GM12878 (cell line): ENCODE data around the gene LUZP2. TPM values are rescaled to one million over a fixed set of nuclear protein-coding genes. Genes with fewer than 3 reads are reported as not detected.

Source experiments
- ATAC-seq: fragments of 200-7000 bp; cut with Tn5 transposase; 3 replicates; pipeline ENCODE4 v1.9.1; 2020; ENCODE audit warnings: mild to moderate bottlenecking, moderate library complexity
- BruUV-seq: library from RNA; stranded (reverse); fragments of 400-500 nt; replicated peaks from 2 replicates; lab custom pipeline; 2021; lab: Mats Ljungman, UMichigan
- CTCF ChIA-PET: fragments of 300-600 bp; sonication (Branson Sonifier 250); formaldehyde crosslinking; extraction: SDS; loops from one replicate; lab custom pipeline; 2021; ENCODE audit warnings: inconsistent platforms; lab: Yijun Ruan, JAX
- POLR2A ChIA-PET: fragments of 350-600 bp; formaldehyde crosslinking; extraction: SDS; loops from one replicate; lab custom pipeline; 2021; ENCODE audit warnings: inconsistent platforms; lab: Charles Lee
- RAD21 ChIA-PET: fragments of 300-600 bp; sonication (Branson Sonifier 250); formaldehyde crosslinking; loops from one replicate; lab custom pipeline; 2023; ENCODE audit warnings: antibody characterized with exemption; ENCODE audit not compliant: unreplicated experiment; lab: Charles Lee
- SMC1A ChIA-PET: fragments of 300-600 bp; sonication (Branson Sonifier 250); formaldehyde crosslinking; loops from one replicate; lab custom pipeline; 2023; ENCODE audit not compliant: unreplicated experiment, uncharacterized antibody; lab: Charles Lee
- DNase-seq: peaks from one replicate; pipeline ENCODE4 v3.0.0-alpha.2; 2011; ENCODE audit warnings: low read depth, low spot score
- FAIRE-seq: peaks from 3 replicates; lab custom pipeline; 2011; peaks lifted over from hg19 to GRCh38; lab: Jason Lieb, UNC
- H2AFZ ChIP-seq: 2 replicates; pipeline ENCODE4 v1.6.0; 2011; ENCODE audit warnings: low read depth, low read length, control low read depth; ENCODE audit not compliant: control insufficient read depth
- H3K27ac ChIP-seq: 2 replicates; pipeline ENCODE4 v1.5.1; 2011; ENCODE audit warnings: control low read depth; ENCODE audit not compliant: control insufficient read depth, insufficient read depth
- H3K27me3 ChIP-seq, 2 experiments: replicated peaks in 1 of 2; 2 replicates each; pipeline versions ENCODE4 v1.6.0 to v1.6.1; 2011; ENCODE audit warnings: low read length in 1 of 2; ENCODE audit not compliant: control insufficient read depth in 2 of 2, insufficient read depth in 2 of 2
- H3K36me3 ChIP-seq, 2 experiments: 2 replicates each; pipeline ENCODE4 v1.5.1; 2011; ENCODE audit warnings: low read length in 1 of 2; ENCODE audit not compliant: control insufficient read depth in 2 of 2, insufficient read depth in 2 of 2
- H3K4me1 ChIP-seq: 2 replicates; pipeline ENCODE4 v1.6.1; 2011; ENCODE audit warnings: mild to moderate bottlenecking, low read length, moderate library complexity, mixed read lengths; ENCODE audit not compliant: control insufficient read depth, insufficient read depth
- H3K4me2 ChIP-seq: 2 replicates; pipeline ENCODE4 v1.6.0; 2011; ENCODE audit warnings: control low read depth; ENCODE audit not compliant: control insufficient read depth, insufficient read depth
- H3K4me3 ChIP-seq: fragments of 200-600 bp; sonication (generic); 2 replicates; pipeline ENCODE4 v1.5.1; 2016
- H3K79me2 ChIP-seq: 2 replicates; pipeline ENCODE4 v1.6.0; 2011; ENCODE audit warnings: low read length; ENCODE audit not compliant: control insufficient read depth, insufficient read depth
- H3K9ac ChIP-seq: 2 replicates; pipeline ENCODE4 v1.8.0; 2011; ENCODE audit warnings: low read length, control low read depth, mixed read lengths; ENCODE audit not compliant: control insufficient read depth, insufficient read depth
- H3K9me3 ChIP-seq: replicated peaks from 3 replicates; pipeline ENCODE4 v1.5.1; 2011; ENCODE audit warnings: mild to moderate bottlenecking, low read length; ENCODE audit not compliant: control insufficient read depth, insufficient read depth
- H4K20me1 ChIP-seq: 2 replicates; pipeline ENCODE4 v1.6.0; 2011; ENCODE audit not compliant: control insufficient read depth, insufficient read depth
- BCL3 ChIP-seq: IDR thresholded peaks from 2 replicates; pipeline ENCODE4 v1.6.1; 2011; ENCODE audit warnings: borderline replicate concordance, low read depth, mild to moderate bottlenecking, moderate library complexity, low read length; ENCODE audit not compliant: insufficient read depth, poor library complexity, severe bottlenecking
- E4F1 ChIP-seq: fragments of 450-650 bp; IDR thresholded peaks from 2 replicates; pipeline ENCODE4 v1.6.1; 2018; ENCODE audit warnings: borderline replicate concordance, mild to moderate bottlenecking; ENCODE audit not compliant: partially characterized antibody
- EED ChIP-seq: sonication (generic); IDR thresholded peaks from 2 replicates; pipeline ENCODE4 v1.6.1; 2016; ENCODE audit warnings: antibody characterized with exemption, low read depth
- ESRRA ChIP-seq: IDR thresholded peaks from 2 replicates; pipeline ENCODE4 v1.6.1; 2012; ENCODE audit warnings: mild to moderate bottlenecking, low read length, improper control_type of control experiment
- FOXM1 ChIP-seq: IDR thresholded peaks from 2 replicates; pipeline ENCODE4 v1.6.1; 2012; ENCODE audit warnings: low read depth, mild to moderate bottlenecking, inconsistent platforms, low read length, moderate library complexity
- IRF4 ChIP-seq: IDR thresholded peaks from 2 replicates; pipeline ENCODE4 v1.6.1; 2011; ENCODE audit warnings: low read depth, low read length
- NR2C1 ChIP-seq: fragments of 450-650 bp; IDR thresholded peaks from 2 replicates; pipeline ENCODE4 v1.6.1; 2017; ENCODE audit warnings: antibody characterized with exemption, mild to moderate bottlenecking, moderate library complexity
- PRDM15 ChIP-seq: fragments of 450-650 bp; formaldehyde crosslinking; IDR thresholded peaks from 2 replicates; pipeline ENCODE4 v1.4.0; 2020; ENCODE audit warnings: mild to moderate bottlenecking, moderate library complexity
- RAD51 ChIP-seq: fragments of 450-650 bp; IDR thresholded peaks from 2 replicates; pipeline ENCODE4 v1.6.1; 2016; ENCODE audit warnings: moderate library complexity, mild to moderate bottlenecking, inconsistent platforms
- RFX5 ChIP-seq: IDR thresholded peaks from 2 replicates; pipeline ENCODE4 v1.6.1; 2011; ENCODE audit warnings: low read depth, low read length, improper control_type of control experiment
- SP1 ChIP-seq: IDR thresholded peaks from one replicate; pipeline ENCODE4 v1.6.1; 2011; ENCODE audit warnings: low read depth, low read length
- ZBTB11 ChIP-seq: fragments of 450-650 bp; formaldehyde crosslinking; IDR thresholded peaks from 2 replicates; pipeline ENCODE4 v1.5.0; 2022; ENCODE audit warnings: mild to moderate bottlenecking, missing genetic modification characterization
- in situ Hi-C: fragments of 300-500 bp; cut with MboI; formaldehyde crosslinking; loops from 9 replicates; pipeline ENCODE4 v1.14.3; 2018; ENCODE audit warnings: mixed read lengths
- intact Hi-C: fragments of 100-400 bp; cut with micrococcal nuclease; formaldehyde crosslinking; loops from one replicate; pipeline ENCODE4 v1.14.2; 2022; ENCODE audit not compliant: unreplicated experiment
- polyA plus RNA-seq, 11 experiments: library from polyadenylated mRNA; depleted of rRNA in 4 of 11; unstranded in 6 of 11; stranded (reverse) in 5 of 11; fragments of >200 nt; fragmentation: Nextera tagmentation in 4 of 11; fragmentation: Illumina TruSeq in 1 of 11; extraction: Ambion mirVana in 4 of 11; extraction: Trizol in 1 of 11; gene quantifications; 1 replicate in 1 of 11; 2 replicates in 10 of 11; pipeline versions ENCODE4 v1.2.1 to v1.2.3, GENCODE V29; 2011 to 2016; ENCODE audit warnings: inconsistent platforms in 2 of 11, missing spikeins in 2 of 11, low read depth in 1 of 11
- total RNA-seq, 4 experiments: library from RNA; depleted of rRNA in 3 of 4; stranded (reverse); fragments of >200 nt in 3 of 4; fragmentation: Illumina TruSeq in 1 of 4; extraction: Trizol in 1 of 4; gene quantifications; 2 replicates each; pipeline versions ENCODE4 v1.2.1 to v1.2.3, GENCODE V29; 2013 to 2021

LUZP2 gene
- total and polyA plus RNA-seq, 10 of the 15 experiments (the other 5 are each of a cell fraction or from before 2014, with no cell fraction given), result not detected

- no peak for TF ChIP-seq NR2C1
- TF ChIP-seq E4F1, result no peak
- TF ChIP-seq SP1, result no peak
- no peak for TF ChIP-seq EED
- no peak for TF ChIP-seq RAD51
- TF ChIP-seq, all 136 proteins: peak for 0
Measured at GRCh38 chr11:24453129-24453718, 43.6 kb upstream of the LUZP2 start (continued).

GRCh38 chr11:24457985-24458384 lies 38.9 kb upstream of the LUZP2 start:
- SMC1A ChIA-PET, result no interaction called here
- Histone ChIP-seq H2AFZ (no peak overlapping the region), H3K79me2 (no peaks in the 10 kb centered on the region), H3K4me1 (no peaks in the 10 kb centered on the region), H3K27me3 (no peaks in the 10 kb centered on the region), H3K27ac (no peak overlapping the region), H3K4me3 (no peak overlapping the region), H3K9ac (no peak overlapping the region), H4K20me1 (no peaks in the 10 kb centered on the region), H3K9me3 (no peaks in the 10 kb centered on the region), H3K4me2 (no peak overlapping the region), H3K36me3 (no peaks in the 10 kb centered on the region)
- no peak for ATAC-seq
- no TSS peak for BruUV-seq
- intact Hi-C loops (no loop called here), in situ Hi-C loops (no loop called here)
- CTCF ChIA-PET, result no interaction called here
- no peak for DNase-seq
- POLR2A ChIA-PET, result no interaction called here
- no peak for FAIRE-seq
- RAD21 ChIA-PET, result no interaction called here
- TF ChIP-seq ESRRA (no peak), PRDM15 (CRISPR knock-in tag) (no peak), IRF4 (no peak), BCL3 (no peak), ZBTB11 (CRISPR knock-in tag) (no peak), FOXM1 (no peak), RFX5 (no peak)
